Measurements from ENCODE around the gene PTPRM. TPM values are rescaled to one million over a fixed set of nuclear protein-coding genes. Genes with fewer than 3 reads are reported as not detected.

PTPRM gene
- polyA plus RNA-seq, 2 of the 4 experiments (the other 2 are of a cell fraction), result 44.5 to 199 TPM

DNA sequence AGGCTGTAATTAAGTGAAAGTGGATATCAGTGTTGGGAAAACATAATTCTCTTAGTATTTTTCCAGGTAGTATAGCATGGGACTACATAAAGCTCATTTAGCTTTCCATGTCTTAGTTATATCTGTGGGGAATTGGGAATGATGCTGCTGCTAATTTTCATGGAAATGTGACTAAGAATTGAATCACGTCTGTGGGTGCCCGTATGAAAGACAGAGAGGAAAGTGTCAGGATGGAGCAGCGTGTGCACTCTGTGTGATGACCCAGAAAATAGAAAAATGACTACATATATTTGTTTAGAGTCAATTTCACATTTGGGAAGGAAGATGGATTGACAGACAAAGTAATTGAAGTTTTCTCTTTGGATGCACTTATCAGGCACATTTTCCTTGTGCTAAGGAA lies 212.1 kb downstream of the PTPRM start (continued):
- no peak for TF ChIP-seq RNF2 (IDR thresholded peaks at IDR 0.05; ENCODE audit: borderline replicate concordance, low read depth)
- no peak for TF ChIP-seq CHD2 (IDR thresholded peaks at IDR 0.05; ENCODE audit: low read length, partially characterized antibody)
- TF ChIP-seq FOXS1 (CRISPR knock-in tag; IDR thresholded peaks at IDR 0.05), result no peak

GRCh38 chr18:7784171-7784570 lies 217.1 kb downstream of the PTPRM start:
- no peak for ATAC-seq
- Histone ChIP-seq H3K9me3 (no peaks in the 10 kb centered on the region), H3K4me1 (peaks cover 26% of the 10 kb centered on the region; the same call in 2 of the 3 replicates), H3K4me2 (no peak overlapping the region), H3K27ac (no peak overlapping the region), H3K4me3 (no peak overlapping the region)
- ChIA-PET CTCF (interaction anchor here (1.2 kb wide), 1 partner anchor 12 kb away, joined by 3 read pairs; no protein-coding TSS in a partner anchor), POLR2A (no interaction called here)
- TF ChIP-seq SMC3 (IDR thresholded peaks at IDR 0.05) (no peak), SREBF2 (IDR thresholded peaks at IDR 0.05) (no peak), JUNB (IDR thresholded peaks at IDR 0.05) (no peak), FOSL2 (IDR thresholded peaks at IDR 0.05) (no peak), FOSL2 (CRISPR knock-in tag; IDR thresholded peaks at IDR 0.05) (no peak), CBX8 (IDR thresholded peaks at IDR 0.05) (no peak), CHD4 (IDR thresholded peaks at IDR 0.05; ENCODE audit: borderline replicate concordance) (no peak), HDAC2 (IDR thresholded peaks at IDR 0.05) (no peak), RCOR1 (IDR thresholded peaks at IDR 0.05; ENCODE audit: low read depth, low read length) (no peak), EP300 (IDR thresholded peaks at IDR 0.05) (no peak), EHF (CRISPR knock-in tag; IDR thresholded peaks at IDR 0.05) (no peak), BHLHE40 (IDR thresholded peaks at IDR 0.05; ENCODE audit: low read depth, low read length) (no peak), KDM1A (IDR thresholded peaks at IDR 0.05; ENCODE audit: low read depth) (no peak), ESRRA (IDR thresholded peaks at IDR 0.05; ENCODE audit: borderline replicate concordance, low read length) (no peak), NR3C1 (IDR thresholded peaks at IDR 0.05) (no peak), HOXB5 (CRISPR knock-in tag; IDR thresholded peaks at IDR 0.05) (no peak), KDM5A (IDR thresholded peaks at IDR 0.05) (no peak), CBX2 (IDR thresholded peaks at IDR 0.05; ENCODE audit: borderline replicate concordance, low read depth) (no peak)
- TF ChIP-seq, protein P1, sequence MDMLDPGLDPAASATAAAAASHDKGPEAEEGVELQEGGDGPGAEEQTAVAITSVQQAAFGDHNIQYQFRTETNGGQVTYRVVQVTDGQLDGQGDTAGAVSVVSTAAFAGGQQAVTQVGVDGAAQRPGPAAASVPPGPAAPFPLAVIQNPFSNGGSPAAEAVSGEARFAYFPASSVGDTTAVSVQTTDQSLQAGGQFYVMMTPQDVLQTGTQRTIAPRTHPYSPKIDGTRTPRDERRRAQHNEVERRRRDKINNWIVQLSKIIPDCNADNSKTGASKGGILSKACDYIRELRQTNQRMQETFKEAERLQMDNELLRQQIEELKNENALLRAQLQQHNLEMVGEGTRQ (IDR thresholded peaks at IDR 0.05), result no peak
- no peak for FAIRE-seq
- DNase-seq (ENCODE audit: low read depth in 1 of 2, low spot score in 1 of 2), result no peak
- WGBS (ENCODE audit: missing lambda C conversion rate), result 94% methylated on average over 4 of the region's 4 CpGs

GRCh38 chr18:7786569-7786968 lies 219.5 kb downstream of the PTPRM start:
- DNase-seq (ENCODE audit: low read depth in 1 of 2, low spot score in 1 of 2) (no peak), FAIRE-seq (no peak), ATAC-seq (no peak)
- ChIA-PET CTCF (no interaction called here), POLR2A (no interaction called here)
- no peaks in the 10 kb centered on the region for H3K9me3 ChIP-seq
- H3K27ac ChIP-seq, result no peak overlapping the region
- TF ChIP-seq, protein P2, sequence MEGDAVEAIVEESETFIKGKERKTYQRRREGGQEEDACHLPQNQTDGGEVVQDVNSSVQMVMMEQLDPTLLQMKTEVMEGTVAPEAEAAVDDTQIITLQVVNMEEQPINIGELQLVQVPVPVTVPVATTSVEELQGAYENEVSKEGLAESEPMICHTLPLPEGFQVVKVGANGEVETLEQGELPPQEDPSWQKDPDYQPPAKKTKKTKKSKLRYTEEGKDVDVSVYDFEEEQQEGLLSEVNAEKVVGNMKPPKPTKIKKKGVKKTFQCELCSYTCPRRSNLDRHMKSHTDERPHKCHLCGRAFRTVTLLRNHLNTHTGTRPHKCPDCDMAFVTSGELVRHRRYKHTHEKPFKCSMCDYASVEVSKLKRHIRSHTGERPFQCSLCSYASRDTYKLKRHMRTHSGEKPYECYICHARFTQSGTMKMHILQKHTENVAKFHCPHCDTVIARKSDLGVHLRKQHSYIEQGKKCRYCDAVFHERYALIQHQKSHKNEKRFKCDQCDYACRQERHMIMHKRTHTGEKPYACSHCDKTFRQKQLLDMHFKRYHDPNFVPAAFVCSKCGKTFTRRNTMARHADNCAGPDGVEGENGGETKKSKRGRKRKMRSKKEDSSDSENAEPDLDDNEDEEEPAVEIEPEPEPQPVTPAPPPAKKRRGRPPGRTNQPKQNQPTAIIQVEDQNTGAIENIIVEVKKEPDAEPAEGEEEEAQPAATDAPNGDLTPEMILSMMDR (IDR thresholded peaks at IDR 0.05), result no peak
- TF ChIP-seq, protein P3, sequence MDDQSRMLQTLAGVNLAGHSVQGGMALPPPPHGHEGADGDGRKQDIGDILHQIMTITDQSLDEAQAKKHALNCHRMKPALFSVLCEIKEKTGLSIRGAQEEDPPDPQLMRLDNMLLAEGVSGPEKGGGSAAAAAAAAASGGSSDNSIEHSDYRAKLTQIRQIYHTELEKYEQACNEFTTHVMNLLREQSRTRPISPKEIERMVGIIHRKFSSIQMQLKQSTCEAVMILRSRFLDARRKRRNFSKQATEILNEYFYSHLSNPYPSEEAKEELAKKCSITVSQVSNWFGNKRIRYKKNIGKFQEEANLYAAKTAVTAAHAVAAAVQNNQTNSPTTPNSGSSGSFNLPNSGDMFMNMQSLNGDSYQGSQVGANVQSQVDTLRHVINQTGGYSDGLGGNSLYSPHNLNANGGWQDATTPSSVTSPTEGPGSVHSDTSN (IDR thresholded peaks at IDR 0.05), result no peak
- TF ChIP-seq FOXS1 (CRISPR knock-in tag; IDR thresholded peaks at IDR 0.05), result no peak
- no peak for TF ChIP-seq NFE2L2 (conservative IDR thresholded peaks at IDR 0.05; ENCODE audit: low read length)
- no peak for TF ChIP-seq RNF2 (IDR thresholded peaks at IDR 0.05; ENCODE audit: borderline replicate concordance, low read depth)
- TF ChIP-seq MAZ (IDR thresholded peaks at IDR 0.05; ENCODE audit: borderline replicate concordance, low read depth, low read length), result no peak
- TF ChIP-seq, protein P4, sequence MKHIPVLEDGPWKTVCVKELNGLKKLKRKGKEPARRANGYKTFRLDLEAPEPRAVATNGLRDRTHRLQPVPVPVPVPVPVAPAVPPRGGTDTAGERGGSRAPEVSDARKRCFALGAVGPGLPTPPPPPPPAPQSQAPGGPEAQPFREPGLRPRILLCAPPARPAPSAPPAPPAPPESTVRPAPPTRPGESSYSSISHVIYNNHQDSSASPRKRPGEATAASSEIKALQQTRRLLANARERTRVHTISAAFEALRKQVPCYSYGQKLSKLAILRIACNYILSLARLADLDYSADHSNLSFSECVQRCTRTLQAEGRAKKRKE (CRISPR knock-in tag; IDR thresholded peaks at IDR 0.05; ENCODE audit: low read depth), result no peak
- no peak for TF ChIP-seq CBX8 (IDR thresholded peaks at IDR 0.05)
- peaks cover 49% of the 10 kb centered on the region for H3K4me1 ChIP-seq
- H3K4me2 ChIP-seq, result no peak overlapping the region
- 69% methylated on average over 1 of the region's 1 CpG for WGBS (ENCODE audit: missing lambda C conversion rate)
- no peak overlapping the region for H3K4me3 ChIP-seq
